ENCODE results near the gene TIGD4.

- no peak for TF ChIP-seq CTCF (IDR thresholded peaks at IDR 0.05; ENCODE audit: low read depth, low read length)
- TF ChIP-seq EZH2phosphoT487 (IDR thresholded peaks at IDR 0.05; ENCODE audit: low read depth) = no peak
Observed at GRCh38 chr4:152773339-152773738, 6.2 kb downstream of the TIGD4 start.

Data from OCI-LY3 (cell line).